HEK293 (cell line): ENCODE data around the gene ERP44.
A peak's percentile ranks its signal among the peaks of the same experiment; 100 is the strongest.
"Not testable (repeated sequence)": the region's sequence is repeated elsewhere in the genome, so short reads cannot be mapped to it uniquely, and the experiment has no call there.

ENCODE experiments used
- CTCF ChIA-PET: fragments of 350-600 bp; formaldehyde crosslinking; extraction: SDS; loops from one replicate; lab custom pipeline; 2021; ENCODE audit warnings: antibody characterized with exemption; lab: Yijun Ruan, JAX
- POLR2A ChIA-PET: fragments of 300-600 bp; formaldehyde crosslinking; extraction: SDS; loops from one replicate; lab custom pipeline; 2020; ENCODE audit warnings: antibody characterized with exemption, inconsistent platforms; lab: Yijun Ruan, JAX
- H3K27ac ChIP-seq: fragments of 200-500 bp; sonication (Bioruptor generic); 2 replicates; pipeline ENCODE4 v1.5.1; 2014; ENCODE audit warnings: low read depth, low read length, control low read depth, inconsistent platforms; ENCODE audit errors: extremely low read depth
- H3K36me3 ChIP-seq, 2 experiments: fragments of 200-500 bp in 1 of 2; sonication (Bioruptor generic) in 1 of 2; 1 replicate in 1 of 2; 2 replicates in 1 of 2; pipeline ENCODE4 v1.5.1; 2014 to 2017; ENCODE audit warnings: inconsistent platforms in 2 of 2, low read length in 2 of 2; ENCODE audit not compliant: control insufficient read depth in 2 of 2, insufficient read depth in 1 of 2
- H3K4me1 ChIP-seq: fragments of 200-500 bp; sonication (Bioruptor generic); 2 replicates; pipeline ENCODE4 v1.5.1; 2014; ENCODE audit warnings: mild to moderate bottlenecking, low read length, inconsistent platforms; ENCODE audit not compliant: control insufficient read depth, insufficient read depth
- H3K4me3 ChIP-seq: 2 replicates; pipeline ENCODE4 v1.5.1; 2011; ENCODE audit warnings: low read depth, mild to moderate bottlenecking, control low read depth, low read length, moderate library complexity
- H3K9me3 ChIP-seq: fragments of 200-500 bp; sonication (Bioruptor generic); 2 replicates; pipeline ENCODE4 v1.5.1; 2014; ENCODE audit warnings: low read depth, low read length, inconsistent platforms; ENCODE audit not compliant: control insufficient read depth, insufficient read depth
- IKZF3 ChIP-seq: fragments of 450-650 bp; IDR thresholded peaks from 2 replicates; pipeline ENCODE4 v1.5.0; 2018; ENCODE audit warnings: missing biosample characterization, mild to moderate bottlenecking, missing genetic modification characterization, moderate library complexity
- YY1 ChIP-seq: fragments of 450-650 bp; formaldehyde crosslinking; IDR thresholded peaks from 2 replicates; pipeline ENCODE4 v1.5.1; 2018; ENCODE audit warnings: missing biosample characterization, missing genetic modification characterization
- ZBTB11 ChIP-seq: fragments of 450-650 bp; formaldehyde crosslinking; conservative IDR thresholded peaks from 2 replicates; pipeline ENCODE4 v1.5.1; 2016; ENCODE audit warnings: low read depth, missing biosample characterization, missing genetic modification characterization
- ZFP37 ChIP-seq: fragments of 450-650 bp; formaldehyde crosslinking; IDR thresholded peaks from 2 replicates; pipeline ENCODE4 v1.5.1; 2016; ENCODE audit warnings: missing biosample characterization, missing genetic modification characterization
- ZNF121 ChIP-seq: fragments of 450-650 bp; formaldehyde crosslinking; IDR thresholded peaks from 2 replicates; pipeline ENCODE4 v1.5.1; 2016; ENCODE audit warnings: missing biosample characterization, missing genetic modification characterization
- ZNF148 ChIP-seq: fragments of 450-650 bp; formaldehyde crosslinking; IDR thresholded peaks from 2 replicates; pipeline ENCODE4 v1.5.0; 2017; ENCODE audit warnings: missing biosample characterization, missing genetic modification characterization, borderline replicate concordance
- ZNF23 ChIP-seq: fragments of 450-650 bp; formaldehyde crosslinking; IDR thresholded peaks from 2 replicates; pipeline ENCODE4 v1.5.1; 2016; ENCODE audit warnings: missing biosample characterization, missing genetic modification characterization, borderline replicate concordance
- ZNF280D ChIP-seq: fragments of 450-650 bp; formaldehyde crosslinking; IDR thresholded peaks from 2 replicates; pipeline ENCODE4 v1.5.1; 2016; ENCODE audit warnings: missing biosample characterization, missing genetic modification characterization
- ZNF571 ChIP-seq: fragments of 450-650 bp; formaldehyde crosslinking; IDR thresholded peaks from 2 replicates; pipeline ENCODE4 v1.5.0; 2017; ENCODE audit warnings: missing biosample characterization, missing genetic modification characterization
- ZNF610 ChIP-seq: fragments of 450-650 bp; formaldehyde crosslinking; IDR thresholded peaks from 2 replicates; pipeline ENCODE4 v1.5.1; 2016; ENCODE audit warnings: missing biosample characterization, missing genetic modification characterization, borderline replicate concordance
- ZNF654 ChIP-seq: fragments of 450-650 bp; formaldehyde crosslinking; IDR thresholded peaks from 2 replicates; pipeline ENCODE4 v1.5.1; 2016; ENCODE audit warnings: low read depth, missing biosample characterization, missing genetic modification characterization
- ZNF701 ChIP-seq: fragments of 450-650 bp; formaldehyde crosslinking; IDR thresholded peaks from 2 replicates; pipeline ENCODE4 v1.5.1; 2016; ENCODE audit warnings: missing biosample characterization, missing genetic modification characterization
- ZSCAN30 ChIP-seq: fragments of 450-650 bp; IDR thresholded peaks from 2 replicates; pipeline ENCODE4 v1.5.1; 2018; ENCODE audit warnings: missing biosample characterization, mild to moderate bottlenecking, missing genetic modification characterization, moderate library complexity
- TF ChIP-seq, protein P1 (sequence below): fragments of 450-650 bp; formaldehyde crosslinking; IDR thresholded peaks from 2 replicates; pipeline ENCODE4 v1.5.1; 2016; ENCODE audit warnings: missing biosample characterization, missing genetic modification characterization, low read depth

ERP44 gene

DNA sequence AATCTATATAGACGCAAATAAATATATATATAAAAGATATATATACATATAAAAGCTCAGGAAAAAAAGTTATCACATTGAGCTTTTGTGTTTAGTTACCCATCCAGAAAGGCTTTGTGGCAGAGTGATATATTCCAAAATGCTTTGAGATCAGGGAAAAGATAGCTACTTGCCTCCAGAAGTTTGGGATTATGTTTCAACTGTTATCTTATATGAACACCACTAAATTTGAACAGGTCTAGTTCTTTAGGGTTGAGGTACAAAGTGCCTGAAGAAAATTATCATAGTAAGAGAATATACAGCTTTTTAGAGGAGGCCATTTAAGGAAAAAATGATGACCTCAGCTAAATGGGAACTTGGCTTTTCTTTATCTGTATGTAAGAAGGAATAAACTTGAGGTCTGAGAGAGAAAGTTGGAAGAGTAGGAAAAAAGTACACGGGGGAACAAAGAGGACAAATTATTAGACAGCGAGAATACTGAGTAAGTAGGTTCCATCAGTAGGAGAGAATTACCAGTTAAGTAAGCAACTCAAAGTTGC, 2.4 kb downstream of the ERP44 start (continued):
- TF ChIP-seq ZNF148 (tag by site-specific recombination), result no peak
- no peak for TF ChIP-seq ZBTB11 (tag by site-specific recombination)

DNA sequence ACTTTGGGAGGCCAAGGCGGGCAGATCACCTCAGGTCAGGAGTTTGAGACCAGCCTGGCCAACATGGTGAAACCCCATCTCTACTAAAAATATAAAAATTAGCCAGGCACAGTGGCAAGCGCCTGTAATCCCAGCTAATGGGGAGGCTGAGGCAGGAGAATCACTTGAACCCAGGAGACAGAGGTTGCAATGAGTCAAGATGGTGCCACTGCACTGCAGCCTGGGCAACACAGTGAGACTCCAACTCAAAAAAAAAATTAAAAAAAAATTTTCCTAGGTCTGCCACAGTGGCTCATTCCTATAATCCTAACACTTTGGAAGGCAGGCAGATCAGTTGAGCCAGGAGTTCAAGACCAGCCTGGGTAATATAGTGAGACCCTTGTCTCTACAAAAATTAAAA, 4.4 kb downstream of the ERP44 start:
- POLR2A ChIA-PET, result interaction anchor here (0.6 kb wide), 1 partner anchor 31 kb away, joined by 3 read pairs; no protein-coding TSS in a partner anchor
- TF ChIP-seq ZNF121 (tag by site-specific recombination), result peak; percentile 68; the same call in 1 of the 2 replicates
- not testable (repeated sequence) for H3K4me3 ChIP-seq, H3K4me1 ChIP-seq, H3K9me3 ChIP-seq, H3K36me3 ChIP-seq, H3K27ac ChIP-seq
- CTCF ChIA-PET, result interaction anchor here (0.6 kb wide), 1 partner anchor 66 kb away, joined by 3 read pairs; no protein-coding TSS in a partner anchor

DNA sequence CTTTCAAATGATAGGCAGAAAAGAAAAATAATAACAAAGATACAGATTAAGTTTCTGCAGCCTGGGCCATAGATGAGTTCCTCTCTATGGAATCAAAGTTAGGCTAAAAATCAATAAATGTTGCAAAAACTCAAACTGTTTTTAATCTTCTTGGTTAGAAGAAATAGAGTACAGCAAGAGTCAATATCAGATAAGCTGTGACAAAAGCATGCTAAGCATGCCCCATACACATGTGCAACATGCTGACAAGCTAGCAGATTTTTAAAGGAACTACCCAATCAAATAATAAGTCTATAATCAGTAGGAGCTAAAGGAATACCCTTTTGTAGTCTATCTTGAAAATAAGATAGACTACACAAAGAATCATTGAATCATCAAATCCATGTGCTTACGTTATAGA, 6.7 kb downstream of the ERP44 start:
- TF ChIP-seq ZNF610 (tag by site-specific recombination) (no peak), ZFP37 (no peak)
- no peak overlapping the region for H3K27ac ChIP-seq
- peaks cover 9% of the 10 kb centered on the region for H3K4me1 ChIP-seq
- no peaks in the 10 kb centered on the region for H3K9me3 ChIP-seq
- CTCF ChIA-PET, result no interaction called here
- H3K36me3 ChIP-seq, result no peaks in the 10 kb centered on the region
- POLR2A ChIA-PET, result no interaction called here
- H3K4me3 ChIP-seq, result no peak overlapping the region

- H3K4me3 ChIP-seq, result no peak overlapping the region
- no peaks in the 10 kb centered on the region for H3K36me3 ChIP-seq
- H3K27ac ChIP-seq, result no peak overlapping the region
- ChIA-PET POLR2A (no interaction called here), CTCF (no interaction called here)
- H3K4me1 ChIP-seq, result peaks cover 14% of the 10 kb centered on the region
- H3K9me3 ChIP-seq, result no peaks in the 10 kb centered on the region
- TF ChIP-seq ZNF610 (tag by site-specific recombination) (no peak), ZNF701 (no peak), YY1 (tag by site-specific recombination) (no peak), ZNF280D (no peak), IKZF3 (tag by site-specific recombination) (no peak), ZNF654 (tag by site-specific recombination) (no peak), ZNF571 (tag by site-specific recombination) (no peak), ZSCAN30 (tag by site-specific recombination) (no peak), ZNF23 (tag by site-specific recombination) (no peak)
- TF ChIP-seq, protein P1, sequence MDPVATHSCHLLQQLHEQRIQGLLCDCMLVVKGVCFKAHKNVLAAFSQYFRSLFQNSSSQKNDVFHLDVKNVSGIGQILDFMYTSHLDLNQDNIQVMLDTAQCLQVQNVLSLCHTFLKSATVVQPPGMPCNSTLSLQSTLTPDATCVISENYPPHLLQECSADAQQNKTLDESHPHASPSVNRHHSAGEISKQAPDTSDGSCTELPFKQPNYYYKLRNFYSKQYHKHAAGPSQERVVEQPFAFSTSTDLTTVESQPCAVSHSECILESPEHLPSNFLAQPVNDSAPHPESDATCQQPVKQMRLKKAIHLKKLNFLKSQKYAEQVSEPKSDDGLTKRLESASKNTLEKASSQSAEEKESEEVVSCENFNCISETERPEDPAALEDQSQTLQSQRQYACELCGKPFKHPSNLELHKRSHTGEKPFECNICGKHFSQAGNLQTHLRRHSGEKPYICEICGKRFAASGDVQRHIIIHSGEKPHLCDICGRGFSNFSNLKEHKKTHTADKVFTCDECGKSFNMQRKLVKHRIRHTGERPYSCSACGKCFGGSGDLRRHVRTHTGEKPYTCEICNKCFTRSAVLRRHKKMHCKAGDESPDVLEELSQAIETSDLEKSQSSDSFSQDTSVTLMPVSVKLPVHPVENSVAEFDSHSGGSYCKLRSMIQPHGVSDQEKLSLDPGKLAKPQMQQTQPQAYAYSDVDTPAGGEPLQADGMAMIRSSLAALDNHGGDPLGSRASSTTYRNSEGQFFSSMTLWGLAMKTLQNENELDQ (tag by site-specific recombination), result no peak
Observed at GRCh38 chr9:100091650-100092049, 7.2 kb downstream of the ERP44 start.
